WTC11 (cell line): ENCODE measurements around the gene TSPAN17. TPM values are rescaled to one million over a fixed set of nuclear protein-coding genes. Genes with fewer than 3 reads are reported as not detected.

Source experiments
- ATAC-seq: fragments of 200-7000 bp; cut with Tn5 transposase; 2 replicates; pipeline ENCODE4 v1.10.0; 2021; ENCODE audit warnings: mild to moderate bottlenecking, moderate library complexity
- CTCF ChIA-PET: fragments of 300-600 bp; sonication (Branson Sonifier 250); formaldehyde crosslinking; loops from one replicate; lab custom pipeline; 2021; ENCODE audit warnings: antibody characterized with exemption; lab: Charles Lee
- POLR2A ChIA-PET: fragments of 350-600 bp; sonication (Branson Sonifier 250); formaldehyde crosslinking; loops from one replicate; lab custom pipeline; 2021; ENCODE audit warnings: antibody characterized with exemption; lab: Charles Lee
- DNase-seq: peaks from one replicate; pipeline ENCODE4 v3.0.0; 2021; ENCODE audit warnings: low spot score
- H3K27ac Mint-ChIP-seq: 2 replicates; pipeline ENCODE4 v1.8.0; 2021; ENCODE audit warnings: mixed read lengths
- H3K27me3 Mint-ChIP-seq: 2 replicates; pipeline ENCODE4 v1.8.0; 2021; ENCODE audit warnings: low read depth, mild to moderate bottlenecking, moderate library complexity, mixed read lengths
- H3K36me3 Mint-ChIP-seq: 2 replicates; pipeline ENCODE4 v1.8.0; 2021; ENCODE audit warnings: mixed read lengths
- H3K4me1 Mint-ChIP-seq: 2 replicates; pipeline ENCODE4 v1.8.0; 2022; ENCODE audit warnings: mixed read lengths
- H3K4me3 Mint-ChIP-seq: 2 replicates; pipeline ENCODE4 v1.8.0; 2021; ENCODE audit warnings: mild to moderate bottlenecking, moderate library complexity, mixed read lengths
- H3K9me3 Mint-ChIP-seq: 2 replicates; pipeline ENCODE4 v1.8.0; 2021; ENCODE audit warnings: mixed read lengths
- ATF6 ChIP-seq: sonication (generic); formaldehyde crosslinking; IDR thresholded peaks from 2 replicates; pipeline ENCODE4 v1.8.1; 2023; ENCODE audit warnings: mild to moderate bottlenecking, missing genetic modification reagents
- CREM ChIP-seq: sonication (generic); formaldehyde crosslinking; IDR thresholded peaks from 2 replicates; pipeline ENCODE4 v1.8.1; 2022; ENCODE audit warnings: mild to moderate bottlenecking, missing genetic modification reagents, moderate library complexity
- E2F1 ChIP-seq: sonication (generic); formaldehyde crosslinking; IDR thresholded peaks from 2 replicates; pipeline ENCODE4 v1.8.0; 2022; ENCODE audit warnings: mild to moderate bottlenecking, missing genetic modification reagents
- ETV6 ChIP-seq: sonication (generic); formaldehyde crosslinking; IDR thresholded peaks from 2 replicates; pipeline ENCODE4 v1.8.1; 2022; ENCODE audit warnings: mild to moderate bottlenecking, missing genetic modification reagents
- FOXP1 ChIP-seq: sonication (generic); formaldehyde crosslinking; IDR thresholded peaks from 2 replicates; pipeline ENCODE4 v1.8.0; 2022; ENCODE audit warnings: missing genetic modification reagents, mild to moderate bottlenecking, moderate library complexity, borderline replicate concordance
- GRHL2 ChIP-seq: fragments of 250-450 bp; sonication (Bioruptor Pico); IDR thresholded peaks from 2 replicates; pipeline ENCODE4 v1.8.0; 2022; ENCODE audit warnings: mild to moderate bottlenecking, moderate library complexity; ENCODE audit not compliant: insufficient replicate concordance, severe bottlenecking
- HMGA2 ChIP-seq: fragments of 250-450 bp; sonication (Bioruptor Pico); IDR thresholded peaks from 2 replicates; pipeline ENCODE4 v1.4.0; 2021; ENCODE audit warnings: mild to moderate bottlenecking, moderate library complexity
- MYBL2 ChIP-seq: sonication (generic); formaldehyde crosslinking; IDR thresholded peaks from 2 replicates; pipeline ENCODE4 v1.8.1; 2023; ENCODE audit warnings: mild to moderate bottlenecking, moderate library complexity, missing genetic modification reagents
- NFATC4 ChIP-seq: fragments of 250-450 bp; sonication (Bioruptor Pico); IDR thresholded peaks from 2 replicates; pipeline ENCODE4 v1.9.0; 2021; ENCODE audit warnings: mild to moderate bottlenecking
- NFE2L1 ChIP-seq: sonication (generic); formaldehyde crosslinking; IDR thresholded peaks from 2 replicates; pipeline ENCODE4 v1.8.1; 2023; ENCODE audit warnings: missing genetic modification reagents
- RORB ChIP-seq: fragments of 250-450 bp; sonication (Bioruptor Pico); IDR thresholded peaks from 2 replicates; pipeline ENCODE4 v1.9.0; 2021; ENCODE audit warnings: mild to moderate bottlenecking
- USF1 ChIP-seq: sonication (generic); formaldehyde crosslinking; IDR thresholded peaks from 2 replicates; pipeline ENCODE4 v1.8.0; 2022; ENCODE audit warnings: mild to moderate bottlenecking, missing genetic modification reagents
- ZBTB21 ChIP-seq: sonication (generic); formaldehyde crosslinking; IDR thresholded peaks from 2 replicates; pipeline ENCODE4 v1.8.1; 2023; ENCODE audit warnings: mild to moderate bottlenecking, missing genetic modification reagents, borderline replicate concordance
- ZNF121 ChIP-seq: sonication (generic); formaldehyde crosslinking; IDR thresholded peaks from 2 replicates; pipeline ENCODE4 v1.8.0; 2023; ENCODE audit warnings: missing genetic modification reagents
- ZNF232 ChIP-seq: sonication (generic); formaldehyde crosslinking; IDR thresholded peaks from 2 replicates; pipeline ENCODE4 v1.8.0; 2022; ENCODE audit warnings: mild to moderate bottlenecking, missing genetic modification reagents
- ZNF423 ChIP-seq: fragments of 250-450 bp; sonication (Bioruptor Pico); IDR thresholded peaks from 2 replicates; pipeline ENCODE4 v2.1.2; 2022; ENCODE audit warnings: mild to moderate bottlenecking, moderate library complexity
- total RNA-seq: library from RNA; stranded (reverse); gene quantifications from 3 replicates; pipeline ENCODE4 v1.2.3, GENCODE V29; 2021
- TF ChIP-seq, protein P1 (sequence below): fragments of 250-450 bp; sonication (Bioruptor Pico); IDR thresholded peaks from 2 replicates; pipeline ENCODE4 v1.9.0; 2021; ENCODE audit warnings: mild to moderate bottlenecking
- TF ChIP-seq, protein P2 (sequence below): fragments of 250-450 bp; sonication (Bioruptor Pico); IDR thresholded peaks from 2 replicates; pipeline ENCODE4 v1.9.0; 2021; ENCODE audit warnings: moderate library complexity, mild to moderate bottlenecking, inconsistent platforms, borderline replicate concordance
- TF ChIP-seq, protein P3 (sequence below): fragments of 250-450 bp; sonication (Bioruptor Pico); IDR thresholded peaks from 2 replicates; pipeline ENCODE4 v1.9.0; 2021; ENCODE audit warnings: mild to moderate bottlenecking, borderline replicate concordance
- TF ChIP-seq, protein P4 (sequence below): fragments of 200-600 bp; IDR thresholded peaks from 2 replicates; pipeline ENCODE4 v1.8.0; 2022; ENCODE audit warnings: antibody characterized with exemption

The TSPAN17 gene
- total RNA-seq, 1 experiment from 2014 or later, result 47.8 TPM

DNA sequence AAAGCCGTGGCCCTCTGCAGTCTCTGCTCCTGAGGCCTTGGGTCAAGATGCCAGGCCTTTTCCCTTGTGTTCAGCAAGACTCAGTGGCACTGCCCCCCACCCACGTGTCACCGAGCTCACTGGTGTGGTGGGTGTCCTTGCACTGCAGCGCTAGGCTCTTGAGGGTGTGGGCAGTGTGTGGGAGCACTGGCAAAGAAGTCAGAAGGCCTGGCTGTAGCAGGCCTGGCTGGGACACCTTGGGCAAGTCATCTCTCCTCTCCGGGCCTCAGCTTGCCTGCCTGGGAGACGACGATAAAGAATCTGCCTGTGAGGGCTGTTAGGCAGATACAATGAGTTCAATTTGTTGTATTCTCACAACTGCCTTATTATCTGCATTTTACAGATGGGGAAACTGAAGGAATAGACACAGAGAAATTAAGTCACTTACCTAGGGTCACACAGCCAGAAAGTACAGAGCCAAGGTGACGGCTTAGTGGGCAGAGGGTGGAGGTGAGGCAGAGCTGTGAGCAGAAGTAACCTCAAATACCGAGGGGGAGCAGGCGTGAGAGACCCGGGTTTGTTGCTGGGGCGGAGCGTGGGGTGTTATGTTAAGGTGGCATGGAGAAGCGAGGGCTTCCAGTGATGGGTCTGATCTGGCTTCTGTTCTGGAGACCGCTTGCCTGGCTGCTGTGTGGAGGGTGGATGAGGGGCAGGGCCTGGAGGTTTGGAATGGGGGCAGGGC, 1.4 kb downstream of the TSPAN17 start:
- DNase-seq (no peak), ATAC-seq (no peak)
- no peak overlapping the region; the same call in 1 of the 2 replicates for H3K27ac Mint-ChIP-seq
- POLR2A ChIA-PET, result interaction anchor here (0.7 kb wide), 1 partner anchor 9 kb away, joined by 3 read pairs; no protein-coding TSS in a partner anchor
- CTCF ChIA-PET, result interaction anchor here (1.5 to 6.8 kb wide), 2 partner anchors 11 to 105 kb away, joined by 4 to 112 read pairs; no protein-coding TSS in a partner anchor
- H3K27me3 Mint-ChIP-seq, result no peaks in the 10 kb centered on the region
- TF ChIP-seq ZBTB21 (CRISPR knock-in tag) (no peak), MYBL2 (CRISPR knock-in tag) (no peak)
- no peaks in the 10 kb centered on the region for H3K9me3 Mint-ChIP-seq
- no peaks in the 10 kb centered on the region for H3K36me3 Mint-ChIP-seq
- peak overlapping the region; percentile 81 for H3K4me3 Mint-ChIP-seq
- peaks cover 38% of the 10 kb centered on the region for H3K4me1 Mint-ChIP-seq

- POLR2A ChIA-PET, result no interaction called here
- no peaks in the 10 kb centered on the region for H3K9me3 Mint-ChIP-seq
- TF ChIP-seq ATF6 (CRISPR knock-in tag) (no peak), RORB (CRISPR knock-in tag) (no peak), CREM (CRISPR knock-in tag) (no peak), NFE2L1 (CRISPR knock-in tag) (no peak), ZNF121 (no peak), E2F1 (CRISPR knock-in tag) (no peak), GRHL2 (CRISPR knock-in tag) (no peak), HMGA2 (no peak), ZNF232 (no peak), USF1 (CRISPR knock-in tag) (no peak), ZNF423 (no peak), ETV6 (CRISPR knock-in tag) (no peak), FOXP1 (no peak), NFATC4 (CRISPR knock-in tag) (no peak)
- TF ChIP-seq, protein P1, sequence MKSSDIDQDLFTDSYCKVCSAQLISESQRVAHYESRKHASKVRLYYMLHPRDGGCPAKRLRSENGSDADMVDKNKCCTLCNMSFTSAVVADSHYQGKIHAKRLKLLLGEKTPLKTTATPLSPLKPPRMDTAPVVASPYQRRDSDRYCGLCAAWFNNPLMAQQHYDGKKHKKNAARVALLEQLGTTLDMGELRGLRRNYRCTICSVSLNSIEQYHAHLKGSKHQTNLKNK, result no peak
- TF ChIP-seq, protein P2, sequence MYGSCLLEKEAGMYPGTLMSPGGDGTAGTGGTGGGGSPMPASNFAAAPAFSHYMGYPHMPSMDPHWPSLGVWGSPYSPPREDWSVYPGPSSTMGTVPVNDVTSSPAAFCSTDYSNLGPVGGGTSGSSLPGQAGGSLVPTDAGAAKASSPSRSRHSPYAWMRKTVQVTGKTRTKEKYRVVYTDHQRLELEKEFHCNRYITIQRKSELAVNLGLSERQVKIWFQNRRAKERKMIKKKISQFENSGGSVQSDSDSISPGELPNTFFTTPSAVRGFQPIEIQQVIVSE (CRISPR knock-in tag), result no peak
- TF ChIP-seq, protein P3, sequence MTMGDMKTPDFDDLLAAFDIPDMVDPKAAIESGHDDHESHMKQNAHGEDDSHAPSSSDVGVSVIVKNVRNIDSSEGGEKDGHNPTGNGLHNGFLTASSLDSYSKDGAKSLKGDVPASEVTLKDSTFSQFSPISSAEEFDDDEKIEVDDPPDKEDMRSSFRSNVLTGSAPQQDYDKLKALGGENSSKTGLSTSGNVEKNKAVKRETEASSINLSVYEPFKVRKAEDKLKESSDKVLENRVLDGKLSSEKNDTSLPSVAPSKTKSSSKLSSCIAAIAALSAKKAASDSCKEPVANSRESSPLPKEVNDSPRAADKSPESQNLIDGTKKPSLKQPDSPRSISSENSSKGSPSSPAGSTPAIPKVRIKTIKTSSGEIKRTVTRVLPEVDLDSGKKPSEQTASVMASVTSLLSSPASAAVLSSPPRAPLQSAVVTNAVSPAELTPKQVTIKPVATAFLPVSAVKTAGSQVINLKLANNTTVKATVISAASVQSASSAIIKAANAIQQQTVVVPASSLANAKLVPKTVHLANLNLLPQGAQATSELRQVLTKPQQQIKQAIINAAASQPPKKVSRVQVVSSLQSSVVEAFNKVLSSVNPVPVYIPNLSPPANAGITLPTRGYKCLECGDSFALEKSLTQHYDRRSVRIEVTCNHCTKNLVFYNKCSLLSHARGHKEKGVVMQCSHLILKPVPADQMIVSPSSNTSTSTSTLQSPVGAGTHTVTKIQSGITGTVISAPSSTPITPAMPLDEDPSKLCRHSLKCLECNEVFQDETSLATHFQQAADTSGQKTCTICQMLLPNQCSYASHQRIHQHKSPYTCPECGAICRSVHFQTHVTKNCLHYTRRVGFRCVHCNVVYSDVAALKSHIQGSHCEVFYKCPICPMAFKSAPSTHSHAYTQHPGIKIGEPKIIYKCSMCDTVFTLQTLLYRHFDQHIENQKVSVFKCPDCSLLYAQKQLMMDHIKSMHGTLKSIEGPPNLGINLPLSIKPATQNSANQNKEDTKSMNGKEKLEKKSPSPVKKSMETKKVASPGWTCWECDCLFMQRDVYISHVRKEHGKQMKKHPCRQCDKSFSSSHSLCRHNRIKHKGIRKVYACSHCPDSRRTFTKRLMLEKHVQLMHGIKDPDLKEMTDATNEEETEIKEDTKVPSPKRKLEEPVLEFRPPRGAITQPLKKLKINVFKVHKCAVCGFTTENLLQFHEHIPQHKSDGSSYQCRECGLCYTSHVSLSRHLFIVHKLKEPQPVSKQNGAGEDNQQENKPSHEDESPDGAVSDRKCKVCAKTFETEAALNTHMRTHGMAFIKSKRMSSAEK (CRISPR knock-in tag), result no peak
- TF ChIP-seq, protein P4, sequence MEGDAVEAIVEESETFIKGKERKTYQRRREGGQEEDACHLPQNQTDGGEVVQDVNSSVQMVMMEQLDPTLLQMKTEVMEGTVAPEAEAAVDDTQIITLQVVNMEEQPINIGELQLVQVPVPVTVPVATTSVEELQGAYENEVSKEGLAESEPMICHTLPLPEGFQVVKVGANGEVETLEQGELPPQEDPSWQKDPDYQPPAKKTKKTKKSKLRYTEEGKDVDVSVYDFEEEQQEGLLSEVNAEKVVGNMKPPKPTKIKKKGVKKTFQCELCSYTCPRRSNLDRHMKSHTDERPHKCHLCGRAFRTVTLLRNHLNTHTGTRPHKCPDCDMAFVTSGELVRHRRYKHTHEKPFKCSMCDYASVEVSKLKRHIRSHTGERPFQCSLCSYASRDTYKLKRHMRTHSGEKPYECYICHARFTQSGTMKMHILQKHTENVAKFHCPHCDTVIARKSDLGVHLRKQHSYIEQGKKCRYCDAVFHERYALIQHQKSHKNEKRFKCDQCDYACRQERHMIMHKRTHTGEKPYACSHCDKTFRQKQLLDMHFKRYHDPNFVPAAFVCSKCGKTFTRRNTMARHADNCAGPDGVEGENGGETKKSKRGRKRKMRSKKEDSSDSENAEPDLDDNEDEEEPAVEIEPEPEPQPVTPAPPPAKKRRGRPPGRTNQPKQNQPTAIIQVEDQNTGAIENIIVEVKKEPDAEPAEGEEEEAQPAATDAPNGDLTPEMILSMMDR, result no peak
Observed at GRCh38 chr5:176650354-176650884, 3.1 kb downstream of the TSPAN17 start.

More at GRCh38 chr5:176650354-176650884, 3.1 kb downstream of the TSPAN17 start:
- Mint-ChIP-seq H3K4me3 (no peak overlapping the region), H3K36me3 (no peaks in the 10 kb centered on the region), H3K4me1 (peaks cover 35% of the 10 kb centered on the region), H3K27ac (no peak overlapping the region), H3K27me3 (no peaks in the 10 kb centered on the region)
- DNase-seq (no peak), ATAC-seq (no peak)
- CTCF ChIA-PET, result interaction anchor here (0.5 to 6.8 kb wide), 6 partner anchors 9 to 202 kb away, joined by 3 to 112 read pairs (median 3); partner anchors contain the start of genes EIF4E1B, FAF2 and SNCB
